Transverse colon (tissue), 3 donors: ENCODE results near the gene SLC39A11.

ENCODE experiments used
- EP300 ChIP-seq: sonication (generic); formaldehyde crosslinking; IDR thresholded peaks from one replicate; pipeline ENCODE4 v1.6.1; 2017; ENCODE audit warnings: antibody characterized with exemption, low read depth
- POLR2A ChIP-seq: fragments of 450-650 bp; IDR thresholded peaks from one replicate; pipeline ENCODE4 v1.6.1; 2016; ENCODE audit warnings: antibody characterized with exemption, mild to moderate bottlenecking, moderate library complexity
- TF ChIP-seq, protein P1 (sequence below), 5 experiments: fragments of 200-600 bp in 3 of 5; fragments of 450-650 bp in 2 of 5; sonication (generic) in 3 of 5; IDR thresholded peaks; 1 replicate in 2 of 5; 2 replicates in 3 of 5; pipeline ENCODE4 v1.5.1; 2016 to 2017; ENCODE audit warnings: antibody characterized with exemption in 5 of 5, inconsistent platforms in 3 of 5, mild to moderate bottlenecking in 2 of 5, moderate library complexity in 1 of 5

DNA sequence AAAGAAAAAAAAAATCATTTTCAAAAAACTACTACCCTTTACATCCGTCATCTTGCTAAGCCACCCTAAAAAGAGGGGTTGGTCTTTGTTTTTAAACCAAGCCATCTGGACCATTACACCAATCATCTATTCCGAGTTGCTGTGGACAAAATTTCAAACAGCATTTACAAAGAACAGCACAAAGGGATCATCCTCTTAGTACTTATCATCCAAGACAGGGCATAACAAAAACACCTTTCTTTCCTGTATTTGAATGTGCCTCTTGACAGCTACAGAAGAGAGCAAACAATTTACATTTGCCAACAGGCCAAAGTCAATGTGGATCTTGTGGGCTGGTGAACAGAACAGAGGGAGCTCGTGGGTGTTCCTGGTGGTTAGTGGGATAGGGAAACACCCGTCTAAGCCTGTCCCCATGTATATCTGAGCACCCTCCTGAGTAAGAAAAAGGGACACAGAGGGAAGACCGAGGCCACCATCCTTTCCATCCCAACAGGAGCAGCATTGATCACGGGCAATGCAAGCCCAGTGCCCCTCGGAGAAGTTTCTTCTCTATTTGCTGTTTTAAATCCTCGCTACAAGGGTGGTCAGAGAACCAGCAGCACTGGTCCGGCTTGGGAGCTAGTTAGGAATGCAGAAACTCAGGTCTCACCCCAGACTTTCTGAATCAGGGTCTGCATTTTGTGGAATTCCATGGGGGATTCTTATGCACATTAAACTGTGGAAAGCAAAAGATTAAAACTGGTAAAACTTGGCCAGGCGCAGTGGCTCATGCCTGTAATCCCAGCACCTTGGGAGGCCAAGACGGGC lies 1.9 kb downstream of the SLC39A11 start:
- TF ChIP-seq, protein P1, sequence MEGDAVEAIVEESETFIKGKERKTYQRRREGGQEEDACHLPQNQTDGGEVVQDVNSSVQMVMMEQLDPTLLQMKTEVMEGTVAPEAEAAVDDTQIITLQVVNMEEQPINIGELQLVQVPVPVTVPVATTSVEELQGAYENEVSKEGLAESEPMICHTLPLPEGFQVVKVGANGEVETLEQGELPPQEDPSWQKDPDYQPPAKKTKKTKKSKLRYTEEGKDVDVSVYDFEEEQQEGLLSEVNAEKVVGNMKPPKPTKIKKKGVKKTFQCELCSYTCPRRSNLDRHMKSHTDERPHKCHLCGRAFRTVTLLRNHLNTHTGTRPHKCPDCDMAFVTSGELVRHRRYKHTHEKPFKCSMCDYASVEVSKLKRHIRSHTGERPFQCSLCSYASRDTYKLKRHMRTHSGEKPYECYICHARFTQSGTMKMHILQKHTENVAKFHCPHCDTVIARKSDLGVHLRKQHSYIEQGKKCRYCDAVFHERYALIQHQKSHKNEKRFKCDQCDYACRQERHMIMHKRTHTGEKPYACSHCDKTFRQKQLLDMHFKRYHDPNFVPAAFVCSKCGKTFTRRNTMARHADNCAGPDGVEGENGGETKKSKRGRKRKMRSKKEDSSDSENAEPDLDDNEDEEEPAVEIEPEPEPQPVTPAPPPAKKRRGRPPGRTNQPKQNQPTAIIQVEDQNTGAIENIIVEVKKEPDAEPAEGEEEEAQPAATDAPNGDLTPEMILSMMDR (IDR thresholded peaks at IDR 0.05): no peak
- TF ChIP-seq EP300 (no peak), POLR2A (no peak)
